ENCODE measurements around the gene UBE2E1.

- TF ChIP-seq, protein P1, sequence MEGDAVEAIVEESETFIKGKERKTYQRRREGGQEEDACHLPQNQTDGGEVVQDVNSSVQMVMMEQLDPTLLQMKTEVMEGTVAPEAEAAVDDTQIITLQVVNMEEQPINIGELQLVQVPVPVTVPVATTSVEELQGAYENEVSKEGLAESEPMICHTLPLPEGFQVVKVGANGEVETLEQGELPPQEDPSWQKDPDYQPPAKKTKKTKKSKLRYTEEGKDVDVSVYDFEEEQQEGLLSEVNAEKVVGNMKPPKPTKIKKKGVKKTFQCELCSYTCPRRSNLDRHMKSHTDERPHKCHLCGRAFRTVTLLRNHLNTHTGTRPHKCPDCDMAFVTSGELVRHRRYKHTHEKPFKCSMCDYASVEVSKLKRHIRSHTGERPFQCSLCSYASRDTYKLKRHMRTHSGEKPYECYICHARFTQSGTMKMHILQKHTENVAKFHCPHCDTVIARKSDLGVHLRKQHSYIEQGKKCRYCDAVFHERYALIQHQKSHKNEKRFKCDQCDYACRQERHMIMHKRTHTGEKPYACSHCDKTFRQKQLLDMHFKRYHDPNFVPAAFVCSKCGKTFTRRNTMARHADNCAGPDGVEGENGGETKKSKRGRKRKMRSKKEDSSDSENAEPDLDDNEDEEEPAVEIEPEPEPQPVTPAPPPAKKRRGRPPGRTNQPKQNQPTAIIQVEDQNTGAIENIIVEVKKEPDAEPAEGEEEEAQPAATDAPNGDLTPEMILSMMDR (IDR thresholded peaks at IDR 0.05) = no peak
- TF ChIP-seq POLR2AphosphoS5 (IDR thresholded peaks at IDR 0.05; ENCODE audit: insufficient read depth in 1 of 2, low read depth in 1 of 2) (no peak), POLR2A (IDR thresholded peaks at IDR 0.05) (no peak)
Observed at GRCh38 chr3:23867400-23867799, 61.6 kb downstream of the UBE2E1 start.
